Measurements from ENCODE around the gene KCNB1.

- TF ChIP-seq SUZ12 (IDR thresholded peaks at IDR 0.05; ENCODE audit: extremely low read depth, insufficient read depth, insufficient read length) (no peak), YY1 (IDR thresholded peaks at IDR 0.05; ENCODE audit: insufficient read depth, insufficient read length) (no peak)
These were observed 151.5 kb downstream of the KCNB1 start for GRCh38 chr20:49330701-49331615.

All from NT2/D1 (cell line).